Thyroid gland (tissue), 4 donors: ENCODE data around the gene DDX25.

Experiments
- POLR2A ChIP-seq, 2 donors: fragments of 450-650 bp; IDR thresholded peaks; one replicate each; pipeline ENCODE4 v1.6.1; 2017; ENCODE audit warnings: antibody characterized with exemption in 2 of 2, mild to moderate bottlenecking in 2 of 2, moderate library complexity in 1 of 2
- TF ChIP-seq, protein P1 (sequence below), 6 experiments: fragments of 200-600 bp in 3 of 6; fragments of 450-650 bp in 3 of 6; sonication (generic) in 3 of 6; IDR thresholded peaks; one replicate each; pipeline ENCODE4 v1.5.1; 2016 to 2019; ENCODE audit warnings: antibody characterized with exemption in 6 of 6, mild to moderate bottlenecking in 2 of 6, inconsistent platforms in 1 of 6, moderate library complexity in 1 of 6

DNA sequence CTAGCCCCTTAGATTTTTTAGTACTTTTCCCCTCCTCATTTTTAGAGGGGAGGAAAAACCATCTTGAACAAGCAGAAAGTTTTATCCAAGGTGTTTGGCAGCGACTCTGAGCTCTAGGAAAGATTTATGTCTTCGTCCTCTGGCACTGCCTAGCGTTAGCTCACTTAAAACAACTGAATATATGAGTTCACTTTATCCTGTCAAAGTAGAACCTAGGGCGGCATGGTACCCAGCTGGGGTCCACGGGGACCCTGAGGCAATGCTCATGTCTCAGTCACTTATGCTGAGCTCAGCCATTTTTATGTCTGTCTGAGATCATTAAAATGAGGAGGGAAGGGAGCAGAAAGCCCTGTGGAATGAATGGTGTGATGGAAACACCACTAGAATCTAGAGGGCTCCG is 27.4 kb downstream of the DDX25 start:
- TF ChIP-seq, protein P1, sequence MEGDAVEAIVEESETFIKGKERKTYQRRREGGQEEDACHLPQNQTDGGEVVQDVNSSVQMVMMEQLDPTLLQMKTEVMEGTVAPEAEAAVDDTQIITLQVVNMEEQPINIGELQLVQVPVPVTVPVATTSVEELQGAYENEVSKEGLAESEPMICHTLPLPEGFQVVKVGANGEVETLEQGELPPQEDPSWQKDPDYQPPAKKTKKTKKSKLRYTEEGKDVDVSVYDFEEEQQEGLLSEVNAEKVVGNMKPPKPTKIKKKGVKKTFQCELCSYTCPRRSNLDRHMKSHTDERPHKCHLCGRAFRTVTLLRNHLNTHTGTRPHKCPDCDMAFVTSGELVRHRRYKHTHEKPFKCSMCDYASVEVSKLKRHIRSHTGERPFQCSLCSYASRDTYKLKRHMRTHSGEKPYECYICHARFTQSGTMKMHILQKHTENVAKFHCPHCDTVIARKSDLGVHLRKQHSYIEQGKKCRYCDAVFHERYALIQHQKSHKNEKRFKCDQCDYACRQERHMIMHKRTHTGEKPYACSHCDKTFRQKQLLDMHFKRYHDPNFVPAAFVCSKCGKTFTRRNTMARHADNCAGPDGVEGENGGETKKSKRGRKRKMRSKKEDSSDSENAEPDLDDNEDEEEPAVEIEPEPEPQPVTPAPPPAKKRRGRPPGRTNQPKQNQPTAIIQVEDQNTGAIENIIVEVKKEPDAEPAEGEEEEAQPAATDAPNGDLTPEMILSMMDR (IDR thresholded peaks at IDR 0.05): no peak
- TF ChIP-seq POLR2A (IDR thresholded peaks at IDR 0.05): no peak
